ENCODE measurements around the gene KIF26B.

DNA sequence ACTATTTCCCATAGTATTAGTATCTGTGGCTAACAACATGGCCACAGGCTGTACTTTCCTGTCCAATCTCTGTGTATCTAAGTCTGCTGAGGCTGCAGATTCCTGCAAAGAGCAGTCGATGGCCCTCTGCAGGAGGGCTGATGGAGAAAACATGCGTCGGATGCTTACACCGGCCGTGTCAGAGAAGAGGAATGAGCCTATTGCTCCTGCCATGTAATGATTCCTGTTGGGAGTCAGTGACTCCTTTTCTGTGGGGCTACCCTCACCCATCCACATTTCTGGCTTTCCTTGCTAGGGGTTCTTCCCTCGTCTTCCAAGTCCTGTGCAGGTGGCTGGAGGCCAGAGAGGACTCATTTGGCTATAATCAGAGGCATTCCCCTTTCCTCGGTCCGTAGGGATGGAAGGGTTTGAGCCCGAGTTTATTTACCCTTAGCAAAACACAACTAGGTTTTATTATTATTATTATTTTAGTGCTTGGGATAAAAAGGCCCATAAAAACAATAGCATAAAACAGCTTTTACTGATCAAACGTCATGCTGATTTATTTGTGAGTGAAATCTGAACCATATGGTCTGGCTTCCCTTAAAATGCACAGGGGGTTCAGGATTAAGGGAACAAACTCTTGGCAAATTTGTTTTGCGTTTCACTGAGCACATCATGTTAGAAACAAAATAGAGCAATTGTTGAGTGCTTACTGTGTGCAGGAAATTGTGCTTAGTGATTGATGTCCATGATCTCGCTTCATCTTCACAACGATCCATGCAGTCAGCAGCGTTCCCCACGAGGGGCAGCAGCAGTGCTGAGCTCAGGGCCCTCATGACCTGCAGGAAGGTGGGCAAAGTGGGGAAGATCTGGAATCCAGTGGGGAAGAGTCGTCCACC lies 70.8 kb downstream of the KIF26B start:
- TF ChIP-seq CTCF (IDR thresholded peaks at IDR 0.05) (no peak), POLR2A (IDR thresholded peaks at IDR 0.05) (no peak)
